GM19395 (cell line): ENCODE data around the gene LGALS3BP.

Experiments used
- ATAC-seq: cut with Tn5 transposase; IDR thresholded peaks from one replicate; pipeline ENCODE4 v1.9.1; 2021; ENCODE audit warnings: mild to moderate bottlenecking, moderate library complexity; ENCODE audit not compliant: unreplicated experiment

Gene LGALS3BP

DNA sequence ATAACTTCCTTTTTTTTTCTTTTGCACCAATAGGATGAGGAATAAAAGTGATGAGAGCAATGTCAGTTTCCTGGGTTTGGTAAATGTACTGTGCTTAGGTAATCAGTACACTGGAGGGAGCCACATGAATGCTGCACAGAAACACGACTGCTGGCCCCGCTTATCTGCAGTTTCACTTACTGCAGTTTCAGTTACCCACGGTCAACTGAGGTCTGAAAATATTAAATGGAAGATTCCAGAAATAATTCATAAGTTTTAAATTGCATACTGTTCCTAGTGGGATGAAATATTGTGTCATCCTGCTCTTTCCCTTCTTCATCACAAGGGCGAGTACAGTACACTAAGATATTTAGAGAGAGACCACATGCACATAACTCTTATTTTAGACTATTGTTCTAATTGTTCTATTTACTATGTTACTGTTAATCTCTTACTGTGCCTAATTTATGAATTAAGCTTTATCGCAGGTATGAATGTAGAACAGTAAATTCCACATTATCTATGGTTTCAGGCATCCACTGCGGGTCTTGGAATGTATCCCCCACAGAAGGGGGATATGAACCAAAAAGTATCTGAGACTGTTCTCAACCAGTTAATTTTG lies 6.4 kb upstream of the LGALS3BP start:
- no peak for ATAC-seq

DNA sequence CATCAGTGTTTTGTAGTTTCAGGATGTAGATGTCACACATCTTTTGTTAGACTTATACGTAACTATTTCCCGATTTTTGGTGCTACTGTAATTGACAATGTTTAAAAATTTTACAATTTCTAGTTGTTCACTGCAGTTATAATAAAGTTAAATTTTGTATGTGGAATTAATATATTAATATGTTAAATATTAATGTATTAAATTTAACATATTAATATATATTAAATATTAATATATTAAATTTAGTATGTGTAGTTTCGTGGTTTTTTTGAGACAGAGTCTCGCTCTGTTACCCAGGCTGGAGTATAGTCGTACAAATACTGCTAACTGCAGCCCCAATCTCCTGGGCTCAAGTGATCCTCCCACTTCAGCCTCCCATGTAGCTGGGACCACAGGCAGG lies 5.7 kb upstream of the LGALS3BP start:
- ATAC-seq, result no peak

DNA sequence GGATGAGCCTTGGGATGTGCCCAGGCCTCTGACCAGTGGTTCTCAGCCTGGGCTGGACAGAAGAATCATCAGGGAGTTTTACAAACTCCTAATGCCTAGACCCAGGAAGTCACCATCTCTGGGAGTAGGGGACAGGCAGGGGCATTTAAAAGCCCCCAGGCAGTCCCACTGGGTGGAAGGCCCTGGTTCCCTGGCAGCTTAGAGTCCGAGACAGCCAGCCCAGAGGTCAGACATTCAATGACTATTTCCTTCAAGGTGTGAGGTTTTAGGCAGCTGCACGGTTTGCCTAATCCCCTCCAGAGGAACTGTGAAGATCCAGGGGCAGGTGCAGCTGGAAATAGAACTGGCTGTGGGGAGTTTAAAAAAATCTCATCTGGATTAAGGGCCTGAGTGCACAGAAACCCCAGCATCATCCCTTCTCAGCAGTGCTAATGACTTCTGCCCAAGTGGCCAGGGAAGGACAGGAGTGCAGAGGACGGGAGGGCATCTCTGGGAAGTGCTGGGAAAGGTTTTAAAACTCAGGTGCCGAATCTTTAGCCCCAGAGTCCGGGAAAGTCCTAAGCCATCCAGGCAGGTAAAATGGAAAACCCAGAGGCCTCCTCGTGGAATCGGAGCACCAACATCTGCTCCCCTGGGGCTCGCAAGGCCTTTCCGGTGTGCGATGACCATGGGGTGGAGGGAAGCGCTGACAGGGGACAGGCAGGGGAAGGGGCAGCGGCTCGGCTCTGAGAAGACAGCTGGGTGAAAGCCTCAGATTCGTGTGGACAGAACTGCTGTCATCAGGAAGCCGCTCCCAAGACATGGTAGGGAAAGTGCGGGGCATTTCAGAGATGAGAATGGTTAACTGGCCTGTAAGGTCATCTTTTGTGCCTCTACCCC lies 1.5 kb upstream of the LGALS3BP start:
- ATAC-seq, result no peak

DNA sequence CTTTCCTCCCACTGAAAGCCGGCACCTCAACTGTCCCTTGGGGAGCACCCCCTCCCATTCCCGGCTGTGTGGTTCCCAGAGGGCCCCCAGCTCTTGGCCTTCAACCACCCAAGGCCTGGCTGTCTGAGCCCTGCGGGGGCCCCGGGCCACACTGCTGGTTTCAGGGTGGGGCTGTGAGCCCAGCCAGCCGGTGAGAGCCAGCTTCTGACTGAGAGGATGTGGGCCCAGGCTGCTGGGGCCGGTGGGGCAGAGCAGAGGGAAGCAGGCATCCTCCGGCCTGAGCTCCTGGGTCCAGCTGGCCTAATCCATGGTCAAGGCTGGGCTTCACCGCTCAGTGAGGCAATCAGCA lies 875 bp upstream of the LGALS3BP start:
- ATAC-seq, result no peak

DNA sequence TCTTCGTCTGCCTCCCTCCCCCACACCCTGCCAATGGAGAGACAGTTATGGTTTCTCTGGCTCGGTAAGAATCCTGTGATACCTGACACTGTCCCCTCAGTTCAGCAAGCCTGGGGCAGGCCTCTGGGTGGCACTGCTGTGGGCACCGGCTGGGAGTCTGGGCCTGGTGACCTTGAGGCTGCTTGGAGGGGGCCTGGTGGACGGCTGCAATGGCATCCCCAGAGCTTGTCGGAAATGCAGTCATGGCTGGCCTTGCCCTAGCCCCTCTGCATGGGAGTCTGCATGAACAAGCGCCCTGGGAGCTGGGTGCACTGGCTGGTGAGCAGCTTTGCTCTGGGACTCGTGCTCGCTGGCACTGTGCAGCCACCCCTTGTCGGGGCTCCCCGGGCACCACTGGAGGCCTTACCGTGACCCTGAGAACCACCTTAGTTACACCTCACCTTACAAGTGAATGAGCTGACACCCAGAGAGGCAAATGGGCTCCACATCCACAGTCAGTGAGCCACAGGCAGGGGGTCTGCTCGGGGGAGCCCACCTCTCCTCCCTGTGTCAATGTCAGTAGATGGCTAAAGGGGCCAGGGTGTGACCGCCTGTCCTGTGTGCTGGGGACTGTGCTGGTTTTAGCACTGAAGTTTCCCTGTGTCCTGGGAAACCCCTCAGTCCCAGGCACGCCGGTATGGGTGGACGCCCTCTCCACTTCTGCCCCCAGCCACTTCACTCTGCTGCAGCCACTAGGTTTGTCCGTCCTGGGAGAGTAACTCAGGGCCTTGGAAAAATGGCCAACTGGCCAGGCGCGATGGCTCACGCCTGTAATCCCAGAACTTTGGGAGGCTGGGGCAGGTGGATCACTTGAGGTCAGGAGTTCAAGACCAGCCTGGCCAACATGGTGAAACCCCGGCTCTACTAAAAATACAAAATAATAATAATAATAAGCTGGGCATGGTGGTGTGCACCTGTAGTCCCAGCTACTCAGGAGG lies 1.4 kb downstream of the LGALS3BP start:
- ATAC-seq, result no peak

DNA sequence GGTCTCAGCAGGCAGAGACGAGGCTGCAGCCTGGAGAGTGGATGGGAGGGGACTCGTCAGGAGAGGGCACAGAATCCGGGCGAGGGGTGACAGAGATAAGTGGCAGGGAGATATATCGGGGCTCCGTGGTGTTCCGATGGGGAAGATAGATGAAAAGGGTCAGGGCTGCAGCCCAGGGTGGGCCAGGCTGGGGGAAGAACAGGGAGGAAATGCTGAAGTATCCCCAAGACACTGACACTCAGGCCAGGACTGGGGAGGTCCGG lies 2.1 kb downstream of the LGALS3BP start:
- no peak for ATAC-seq

DNA sequence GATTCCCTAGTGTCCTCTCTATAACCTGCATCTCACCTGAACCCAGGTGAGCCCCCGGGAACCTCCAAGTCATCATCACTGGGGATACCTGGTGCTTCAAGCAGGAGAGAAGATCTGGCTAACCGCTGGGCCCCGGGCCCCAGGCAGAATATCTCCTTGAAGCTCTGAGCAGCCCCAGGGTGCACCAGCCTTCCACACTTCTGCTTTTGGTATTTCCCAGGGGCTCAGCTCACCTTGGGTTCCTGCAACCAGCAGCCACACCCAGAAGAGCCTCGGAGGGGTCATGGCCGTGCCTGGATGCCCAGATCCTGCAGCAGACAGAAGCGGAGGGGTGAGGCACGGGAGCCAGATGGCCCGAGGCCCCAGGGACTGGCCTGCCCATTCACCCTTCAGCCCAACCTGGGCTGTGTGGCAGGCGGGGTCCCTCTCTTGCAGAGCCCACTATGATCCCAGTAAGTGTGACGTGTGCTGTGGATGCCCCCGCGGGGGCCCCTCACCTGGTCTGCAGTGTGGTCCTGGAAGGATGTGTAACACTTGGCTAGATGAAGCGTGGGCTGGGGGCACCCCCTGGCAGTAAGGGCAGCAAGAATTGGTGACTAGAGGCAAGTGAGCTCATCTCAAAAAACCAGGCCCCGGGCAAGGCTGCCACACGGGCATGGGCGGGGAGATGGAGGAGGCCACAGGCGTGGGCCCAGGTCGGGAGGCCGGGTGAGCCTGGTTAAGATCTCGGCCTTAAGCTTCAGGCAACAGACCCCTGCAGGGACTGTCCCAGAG lies 2.6 kb downstream of the LGALS3BP start:
- ATAC-seq, result no peak

DNA sequence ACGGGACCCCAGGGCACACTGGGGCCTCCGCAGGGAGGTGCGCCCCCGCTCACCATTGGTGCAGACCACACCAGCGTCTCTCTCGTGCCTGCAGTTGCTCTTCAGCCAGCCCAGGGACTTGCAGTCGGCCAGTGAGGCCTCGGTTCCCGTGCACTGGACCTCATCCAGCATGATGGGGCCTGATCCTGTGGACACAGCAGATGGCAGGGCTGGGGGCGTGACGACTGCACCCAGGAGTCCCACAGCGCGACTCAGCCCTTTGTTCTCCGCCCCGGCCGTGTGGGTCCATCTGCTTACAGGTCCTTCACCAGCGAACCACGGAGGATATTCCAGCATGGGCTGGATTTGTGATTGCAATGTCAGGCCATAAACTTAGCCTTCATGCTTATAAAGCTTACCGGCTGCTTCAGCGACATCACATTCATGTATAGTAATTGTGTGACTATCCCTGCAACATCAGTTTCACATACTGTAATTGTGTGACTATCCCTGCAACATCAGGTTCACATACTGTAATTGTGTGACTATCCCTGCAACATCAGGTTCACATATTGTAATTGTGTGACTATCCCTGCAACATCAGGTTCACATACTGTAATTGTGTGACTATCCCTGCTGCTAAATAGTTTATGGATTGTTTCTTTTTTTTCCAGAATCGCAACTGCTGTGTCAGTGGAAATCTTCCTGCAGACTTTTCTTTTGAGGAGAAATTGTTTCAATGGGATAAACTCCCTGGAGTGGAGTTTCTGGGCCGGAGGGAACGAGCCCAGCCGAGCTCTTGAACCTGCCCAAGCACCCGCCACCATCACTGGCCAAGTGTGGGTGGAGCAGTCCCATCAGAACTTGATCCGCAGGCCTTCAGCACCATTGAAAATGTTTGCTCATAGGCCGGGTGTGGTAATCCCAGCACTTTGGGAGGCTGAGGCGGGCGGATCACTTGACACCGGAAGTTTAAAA lies 4.8 kb downstream of the LGALS3BP start:
- no peak for ATAC-seq

DNA sequence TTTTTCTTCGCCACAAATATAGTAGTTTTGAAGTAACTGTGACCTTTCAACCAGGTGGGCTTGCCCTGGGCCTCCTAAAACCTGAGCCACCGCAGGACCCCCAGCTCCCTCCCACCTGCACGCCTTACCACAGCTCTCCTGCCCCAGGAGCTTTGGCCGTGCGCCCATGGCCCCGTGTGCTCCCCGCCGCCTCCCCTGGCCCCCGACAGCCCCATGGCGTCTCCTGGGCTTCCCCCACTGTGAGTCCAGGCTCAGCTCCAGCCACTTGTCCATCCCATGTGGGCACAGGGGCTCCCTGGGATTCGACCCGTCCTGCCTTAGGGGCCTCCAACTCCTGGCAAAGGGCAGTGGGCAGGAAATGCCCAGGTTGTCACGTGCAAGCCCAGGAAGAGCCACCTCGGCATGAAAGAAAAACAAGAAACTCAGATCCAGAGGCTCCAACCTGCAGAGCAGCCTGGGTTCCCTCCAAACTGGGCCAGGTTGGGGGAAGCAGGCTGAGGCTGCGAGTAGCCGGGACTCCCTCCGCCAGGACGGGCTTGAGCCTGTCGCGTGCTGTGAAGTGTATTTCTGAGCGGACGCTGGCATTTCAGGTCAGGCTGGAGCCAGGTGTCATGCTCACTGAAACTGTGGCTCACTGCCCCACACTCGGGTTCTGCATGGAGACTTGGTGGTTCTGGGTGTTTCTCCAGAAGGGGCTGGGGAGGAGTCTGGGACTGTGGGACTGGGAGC lies 5.8 kb downstream of the LGALS3BP start:
- no peak for ATAC-seq

DNA sequence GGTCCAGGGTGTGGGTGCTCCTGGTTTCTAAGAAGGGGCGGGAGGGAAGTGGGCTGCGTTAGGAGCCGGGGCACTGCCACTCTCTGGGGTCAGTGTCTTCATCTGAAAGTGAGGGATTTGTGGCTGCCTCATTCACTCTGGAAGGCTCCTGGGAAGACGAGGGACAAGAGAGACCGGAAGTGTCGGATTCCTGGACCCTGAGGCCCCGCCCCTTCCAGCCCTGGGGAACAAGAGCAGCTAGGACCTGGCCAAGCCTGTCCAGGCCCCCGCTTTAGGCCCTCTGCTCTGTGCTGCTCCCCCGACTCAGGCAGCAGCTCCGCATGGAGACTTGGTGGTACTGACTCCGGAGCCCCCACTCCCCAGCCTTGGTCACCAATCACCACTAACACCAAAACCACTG lies 6.5 kb downstream of the LGALS3BP start:
- no peak for ATAC-seq

DNA sequence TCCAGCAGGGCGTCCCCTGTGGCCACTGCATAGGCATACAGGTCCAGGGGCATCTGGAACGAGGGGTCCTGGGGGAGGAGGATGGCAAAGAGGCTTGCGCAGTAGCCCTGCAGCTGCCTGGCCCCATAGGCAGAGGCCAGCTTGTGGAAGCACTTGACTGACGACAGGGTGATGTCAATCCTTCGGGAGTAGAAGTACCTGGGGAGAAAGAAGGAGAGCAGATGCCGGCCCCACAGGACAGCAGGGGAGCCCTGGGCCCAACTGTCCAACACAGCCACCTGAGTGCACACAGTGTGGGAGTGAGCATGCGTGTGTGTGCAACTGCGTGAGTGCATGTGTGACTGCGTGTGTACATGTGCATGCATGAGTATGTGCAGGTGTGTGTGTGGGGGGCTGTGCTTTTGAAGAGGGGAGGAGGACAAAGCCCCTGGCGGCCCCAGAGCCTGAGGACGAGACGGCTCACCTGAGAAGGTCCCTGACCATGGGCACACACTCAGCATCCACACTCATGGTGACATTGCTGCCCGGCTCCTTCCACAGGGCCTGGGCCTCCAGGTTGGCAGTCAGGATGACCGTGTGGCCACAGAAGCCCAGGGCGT lies 7.1 kb downstream of the LGALS3BP start:
- no peak for ATAC-seq

DNA sequence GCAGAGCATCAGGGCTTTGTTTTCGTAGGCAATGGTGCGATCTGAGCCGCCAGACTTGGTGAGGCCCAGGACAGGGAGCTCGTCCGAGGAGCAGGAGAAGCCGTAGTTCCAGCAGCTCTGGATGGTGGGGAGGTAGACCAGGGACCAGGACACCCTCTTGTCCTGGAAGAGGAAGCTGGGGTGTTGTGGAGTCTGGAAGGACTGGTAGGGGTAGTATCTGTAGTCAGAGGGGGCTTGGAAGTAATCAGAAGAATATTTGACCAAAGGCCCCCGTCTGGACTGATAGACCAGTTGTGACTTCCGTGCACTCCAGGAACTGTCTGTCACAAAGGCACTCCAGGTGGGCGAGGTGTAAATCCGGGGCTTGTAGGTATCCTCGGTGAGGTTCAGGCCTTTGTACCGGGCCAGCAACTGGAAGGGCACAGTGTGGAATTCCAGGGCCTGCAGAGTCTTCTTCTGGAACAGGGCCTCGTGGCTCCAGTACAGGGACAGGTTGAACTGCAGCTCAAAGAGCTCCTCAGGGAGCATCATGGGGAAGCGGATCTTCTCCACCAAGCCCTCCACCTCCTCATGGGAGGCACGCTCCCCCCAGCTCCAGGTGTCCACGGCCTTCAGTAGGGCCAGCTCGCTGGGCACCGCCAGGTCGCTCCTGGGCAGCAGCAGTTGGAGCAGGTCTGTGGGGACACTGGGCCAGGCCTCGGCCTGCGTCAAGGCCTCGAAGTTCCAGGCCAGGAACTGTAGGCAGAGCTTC lies 7.8 kb downstream of the LGALS3BP start:
- no peak for ATAC-seq

DNA sequence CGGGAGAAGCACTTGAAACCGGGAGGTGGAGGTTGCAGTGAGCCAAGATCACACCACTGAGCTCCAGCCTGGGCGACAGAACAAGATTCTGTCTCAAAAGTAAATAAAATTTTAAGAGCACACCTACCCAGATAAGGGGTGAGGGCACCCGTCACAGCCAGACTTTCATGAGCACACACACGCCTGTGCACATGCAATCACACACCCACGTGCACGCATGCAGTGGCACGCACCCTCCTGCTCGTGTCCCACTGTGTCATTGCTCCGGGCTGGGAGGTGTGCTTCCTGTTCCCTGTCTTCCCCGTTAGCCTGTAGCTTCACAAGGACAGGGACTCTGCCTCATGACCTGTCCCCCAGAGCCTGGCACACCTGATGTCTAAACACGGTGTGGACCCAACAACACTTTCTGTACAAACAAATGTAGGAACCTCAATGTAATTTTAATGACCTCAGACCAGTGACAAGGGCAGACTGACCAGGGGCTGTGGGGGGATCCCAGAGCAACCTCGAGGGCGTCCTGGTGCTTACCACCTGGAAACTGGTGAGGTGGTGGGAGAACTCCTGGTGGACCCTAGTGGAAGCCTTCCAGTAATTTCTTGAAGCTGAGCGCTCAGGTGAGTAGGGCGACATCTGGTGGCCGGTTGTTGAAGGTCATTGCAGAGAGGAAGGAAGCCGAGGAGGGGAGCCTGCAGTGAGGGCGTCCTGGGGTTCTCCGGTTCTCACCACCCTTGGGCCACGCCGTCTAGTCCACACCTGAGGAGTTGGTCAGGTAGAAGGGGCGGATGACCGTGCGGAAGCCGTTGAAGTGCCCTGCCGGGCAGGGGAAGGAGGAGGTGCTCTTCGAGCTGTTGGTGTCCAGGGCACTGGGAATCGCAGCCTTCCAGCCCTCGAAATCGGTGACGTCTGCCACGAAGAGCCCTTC lies 8.6 kb downstream of the LGALS3BP start:
- no peak for ATAC-seq

DNA sequence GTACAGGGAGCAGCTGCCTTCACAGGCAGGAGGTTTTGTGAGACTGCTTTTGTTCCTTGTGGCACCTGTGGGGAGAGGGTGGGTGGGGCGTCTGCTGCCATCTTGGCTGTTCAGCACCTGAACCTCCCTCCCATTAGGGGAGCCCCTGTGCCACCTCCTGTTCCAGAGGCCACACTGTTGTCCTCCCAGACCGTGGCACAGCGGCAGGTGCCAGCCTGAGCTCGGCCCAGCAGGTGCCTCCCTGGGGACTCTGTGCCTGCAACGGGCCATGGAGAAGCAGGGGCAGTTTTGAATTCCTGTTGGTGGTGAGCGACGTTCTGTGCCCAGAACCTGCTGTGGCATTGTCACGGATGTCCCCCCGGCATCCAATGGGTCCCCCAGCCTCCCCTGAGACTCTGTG lies 9.9 kb downstream of the LGALS3BP start:
- no peak for ATAC-seq

DNA sequence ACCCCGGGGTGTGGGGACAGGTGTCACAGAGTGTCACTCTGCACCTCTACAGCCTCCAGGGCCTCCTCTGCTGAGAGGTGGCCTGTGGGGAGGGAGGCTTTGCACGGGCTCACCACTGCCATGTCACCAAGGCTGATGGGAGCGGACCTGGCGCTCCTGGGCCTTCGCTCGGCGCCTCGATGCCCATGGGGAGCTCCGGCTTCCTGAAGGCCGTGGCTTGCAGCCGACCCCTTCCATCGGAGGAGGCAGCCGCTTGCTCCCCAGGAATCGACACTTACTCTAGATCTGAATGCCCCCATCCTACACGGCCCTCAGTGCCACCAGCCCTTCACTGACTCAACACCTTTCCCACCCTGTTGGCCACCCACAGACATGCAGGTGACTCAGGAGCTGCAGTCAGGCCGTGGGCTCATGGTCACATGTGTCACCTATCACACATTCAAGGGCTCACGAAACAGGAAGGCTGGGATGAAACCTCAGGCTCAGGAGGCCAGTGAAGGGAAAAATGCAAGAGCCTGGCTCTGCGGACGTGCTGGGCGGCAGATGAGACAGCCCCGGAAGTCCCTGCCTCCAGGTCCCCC lies 11.9 kb downstream of the LGALS3BP start:
- ATAC-seq, result no peak

DNA sequence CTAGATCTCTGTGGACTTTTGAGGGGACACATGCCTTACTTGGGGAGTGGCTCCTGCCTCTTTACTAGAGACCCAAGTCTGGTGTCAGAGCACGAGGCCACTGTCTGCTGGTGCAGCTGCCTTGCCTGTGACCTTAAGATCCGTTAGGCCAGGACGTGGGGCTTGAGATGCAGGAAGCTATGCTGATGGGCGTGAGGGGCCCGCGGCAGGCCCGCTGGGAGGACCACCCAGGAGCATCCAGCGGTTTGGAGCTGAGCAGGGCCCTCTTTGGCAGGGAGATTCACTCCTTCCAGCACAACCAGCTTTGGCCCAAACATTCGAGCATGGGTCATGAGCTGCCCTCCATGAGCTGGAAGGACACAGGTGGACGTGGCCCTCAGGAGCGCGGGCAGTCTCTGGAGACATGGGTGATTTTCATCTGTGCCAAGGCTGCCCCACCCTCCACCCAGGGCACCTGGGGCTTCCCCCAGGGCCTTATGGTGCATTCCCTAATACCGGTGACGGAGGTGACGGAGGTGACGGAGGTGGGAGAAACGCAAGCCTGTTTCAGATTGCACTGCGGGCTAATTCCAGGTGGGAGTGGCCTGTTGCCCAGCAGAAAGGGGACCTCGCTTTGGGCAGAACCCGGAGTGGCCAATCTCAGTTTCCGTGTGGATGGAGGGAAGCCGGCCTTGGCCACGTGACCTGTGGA lies 12.7 kb downstream of the LGALS3BP start:
- ATAC-seq, result no peak
